ENCODE measurements around the gene BMPER.

Gene BMPER

DNA sequence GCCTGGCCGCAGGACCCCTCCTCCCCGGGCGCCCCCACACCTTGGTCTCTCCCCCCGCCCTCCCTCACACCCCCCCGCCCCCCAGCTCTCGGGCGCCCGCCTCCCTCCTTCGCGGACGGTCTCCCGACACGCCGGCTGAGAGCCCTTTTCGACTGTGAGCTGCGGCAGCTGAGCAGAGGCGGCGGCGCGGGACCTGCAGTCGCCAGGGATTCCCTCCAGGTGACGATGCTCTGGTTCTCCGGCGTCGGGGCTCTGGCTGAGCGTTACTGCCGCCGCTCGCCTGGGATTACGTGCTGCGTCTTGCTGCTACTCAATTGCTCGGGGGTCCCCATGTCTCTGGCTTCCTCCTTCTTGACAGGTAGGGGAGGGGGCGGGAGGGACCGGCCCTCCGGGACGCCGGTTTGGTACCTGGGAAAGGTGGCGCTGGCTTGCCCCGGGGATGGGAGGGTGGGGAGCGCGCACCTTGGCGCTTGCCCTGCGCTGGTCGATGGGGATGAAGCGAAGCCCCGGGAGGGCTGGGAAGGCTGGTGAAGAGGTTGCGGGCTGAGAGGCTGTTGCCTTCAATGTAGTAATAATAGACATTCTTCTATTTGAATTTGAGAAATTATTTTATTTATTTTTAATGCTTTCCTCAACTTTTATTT is at the start of gene BMPER:
Gene BMPER (plus strand): TSS at position 151 of the 644 bp plus-strand sequence. CDS start 75 bp downstream, at position 226.
- DNase-seq, result no peak

- no peak for DNase-seq
These were observed 43.4 kb upstream of the BMPER start for GRCh38 chr7:33861947-33862346.

- no peak for DNase-seq
These were observed 42.2 kb upstream of the BMPER start for GRCh38 chr7:33862946-33863814.

DNA sequence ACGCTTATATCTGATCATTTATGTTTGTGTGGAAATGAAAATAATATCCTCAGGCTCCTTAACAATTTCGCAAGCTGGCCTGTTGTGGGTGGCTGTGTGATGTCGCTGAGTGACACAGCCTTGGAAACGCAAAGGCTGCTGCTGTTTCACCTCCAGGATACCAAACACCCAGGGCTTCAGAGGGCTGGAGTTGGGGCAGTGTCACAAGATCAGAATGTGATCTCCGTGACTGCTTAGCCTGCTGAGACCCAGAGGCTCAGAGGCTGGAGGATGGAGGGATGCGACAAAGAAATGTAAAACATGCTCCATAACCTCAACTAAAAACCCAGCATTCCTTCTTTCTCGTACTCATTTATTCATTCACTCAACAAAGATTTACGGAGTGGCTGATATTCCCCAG is 37.2 kb upstream of the BMPER start:
- no peak for DNase-seq

GRCh38 chr7:33869176-33869575 is 36.2 kb upstream of the BMPER start:
- no peak for DNase-seq

DNA sequence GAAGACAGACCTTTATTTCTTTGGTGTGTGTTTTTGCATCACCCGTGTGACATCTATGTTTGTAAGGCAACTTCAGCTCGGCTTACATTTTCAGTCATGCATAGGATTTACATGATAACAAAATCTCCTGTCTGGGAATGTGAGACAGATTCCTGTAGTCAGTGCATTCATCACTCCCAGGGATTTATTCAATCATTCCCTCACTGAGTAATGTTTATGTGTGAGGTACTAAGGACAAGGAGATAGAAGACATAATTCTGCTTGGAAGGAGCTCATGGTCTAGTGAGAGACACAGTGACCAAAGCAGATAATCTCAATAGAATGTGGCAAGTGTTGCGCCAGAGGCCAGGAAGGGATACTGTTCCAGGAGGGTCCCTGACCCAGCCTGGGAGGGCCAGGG is 35.2 kb upstream of the BMPER start:
- DNase-seq, result no peak

- no peak for DNase-seq
These were observed 32.5 kb upstream of the BMPER start for GRCh38 chr7:33872870-33873269.

DNA sequence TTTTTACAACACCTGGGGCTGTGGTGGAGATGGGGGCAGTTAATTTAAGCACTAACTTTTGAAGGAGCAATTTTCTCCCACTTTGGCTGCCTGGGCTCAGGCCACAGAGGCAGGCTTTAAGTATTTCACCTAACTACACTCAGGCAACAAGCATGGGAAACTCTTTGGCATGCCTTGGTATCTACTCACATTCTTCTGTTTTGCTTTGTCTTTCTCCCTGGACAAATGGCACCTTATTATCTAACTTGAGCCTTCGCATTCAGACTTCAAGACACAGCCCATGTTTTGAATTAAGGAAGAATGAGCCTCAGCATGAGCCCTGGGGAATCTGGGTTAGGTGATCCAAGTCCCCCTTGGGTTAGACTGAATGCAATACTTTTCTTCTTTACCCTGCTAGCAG is 31.8 kb upstream of the BMPER start:
- DNase-seq, result no peak

DNA sequence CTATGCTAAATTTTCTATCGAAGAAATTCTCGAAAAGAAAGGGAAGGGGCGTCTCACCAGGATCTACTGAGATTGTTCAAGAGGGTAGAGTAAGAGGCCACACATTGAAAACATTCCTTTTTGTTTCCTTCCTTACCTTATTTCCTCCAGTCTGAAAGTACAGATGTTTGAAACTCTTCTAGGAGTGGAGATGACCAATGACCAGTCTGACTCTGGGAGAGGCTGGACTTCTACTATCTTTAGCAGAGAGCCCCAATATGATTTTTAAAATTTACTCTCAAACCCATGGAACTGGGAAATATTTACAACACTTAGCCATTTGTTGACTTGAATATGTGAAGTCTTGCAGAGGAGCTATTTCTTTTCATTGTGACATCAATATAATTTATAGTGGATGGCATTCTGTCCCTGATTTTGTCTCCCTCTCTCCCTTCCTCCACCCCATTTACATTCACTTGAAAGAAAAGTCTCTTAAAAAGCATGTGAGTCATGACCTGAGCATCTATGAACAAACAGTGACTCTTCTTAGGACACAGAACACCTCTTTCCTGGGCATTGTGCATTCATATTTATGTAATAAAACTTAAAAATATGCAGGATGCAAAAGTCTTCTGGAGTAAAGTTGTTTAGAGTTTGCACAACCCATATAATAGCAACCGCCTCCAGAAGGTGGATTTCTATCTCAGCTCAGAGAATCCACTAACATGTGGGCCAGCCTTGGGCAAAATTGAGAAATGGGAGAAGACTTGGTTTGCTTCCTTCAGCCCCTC is 31.2 kb upstream of the BMPER start:
- no peak for DNase-seq

- no peak for DNase-seq
These were observed 30.4 kb upstream of the BMPER start for GRCh38 chr7:33874943-33875342.

DNA sequence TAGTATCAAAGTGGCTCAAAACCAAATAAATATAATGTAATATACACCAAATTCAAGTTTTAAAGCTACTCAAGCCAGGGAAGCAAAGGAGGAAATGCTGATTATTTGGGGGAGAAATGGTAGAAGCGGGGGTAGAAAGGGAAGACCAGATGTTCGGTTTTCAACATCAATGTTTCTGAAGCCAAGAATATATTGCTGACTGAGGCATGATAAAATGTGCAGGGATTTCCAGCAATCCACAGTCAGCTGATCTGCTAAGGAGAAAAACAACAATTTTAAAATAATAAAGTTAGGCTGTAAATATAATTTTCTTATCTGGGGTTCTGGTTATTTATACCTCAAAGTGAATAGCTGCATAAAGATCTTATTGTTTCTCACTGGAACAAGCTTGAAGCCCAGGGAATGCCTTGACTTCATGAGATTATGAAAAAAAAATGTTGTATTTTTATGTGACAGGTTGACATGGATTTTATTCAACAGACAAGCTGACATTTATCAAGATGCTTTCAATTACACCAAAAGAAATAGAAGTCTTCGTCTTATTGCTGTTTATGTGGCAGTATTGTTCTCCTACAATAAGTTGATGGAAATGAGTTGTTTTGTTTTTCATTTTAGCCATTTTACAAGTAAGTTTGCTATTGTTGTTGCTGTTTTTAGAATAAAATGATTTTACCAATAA is 28.6 kb upstream of the BMPER start:
- DNase-seq, result no peak

- no peak for DNase-seq
These were observed 24.6 kb upstream of the BMPER start for GRCh38 chr7:33880787-33881186.

DNA sequence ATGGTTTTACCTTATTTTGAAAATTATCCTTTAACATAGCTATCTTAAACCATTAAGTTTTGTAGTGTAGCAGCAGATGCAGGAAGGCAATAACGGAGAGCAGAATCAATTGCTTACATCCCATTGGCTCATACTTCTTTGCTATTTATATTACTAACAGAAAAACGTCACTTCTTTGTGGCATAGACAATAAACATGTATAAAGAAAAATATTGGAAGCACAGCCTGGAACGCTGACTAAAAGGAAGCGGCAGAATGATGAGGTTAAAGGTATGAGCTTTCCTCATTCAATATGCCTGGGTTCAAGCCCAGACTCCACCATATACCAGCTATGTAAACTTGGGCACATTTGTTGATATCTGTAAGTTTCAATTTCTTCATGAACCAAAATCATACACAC is 24.0 kb upstream of the BMPER start:
- DNase-seq, result no peak

DNA sequence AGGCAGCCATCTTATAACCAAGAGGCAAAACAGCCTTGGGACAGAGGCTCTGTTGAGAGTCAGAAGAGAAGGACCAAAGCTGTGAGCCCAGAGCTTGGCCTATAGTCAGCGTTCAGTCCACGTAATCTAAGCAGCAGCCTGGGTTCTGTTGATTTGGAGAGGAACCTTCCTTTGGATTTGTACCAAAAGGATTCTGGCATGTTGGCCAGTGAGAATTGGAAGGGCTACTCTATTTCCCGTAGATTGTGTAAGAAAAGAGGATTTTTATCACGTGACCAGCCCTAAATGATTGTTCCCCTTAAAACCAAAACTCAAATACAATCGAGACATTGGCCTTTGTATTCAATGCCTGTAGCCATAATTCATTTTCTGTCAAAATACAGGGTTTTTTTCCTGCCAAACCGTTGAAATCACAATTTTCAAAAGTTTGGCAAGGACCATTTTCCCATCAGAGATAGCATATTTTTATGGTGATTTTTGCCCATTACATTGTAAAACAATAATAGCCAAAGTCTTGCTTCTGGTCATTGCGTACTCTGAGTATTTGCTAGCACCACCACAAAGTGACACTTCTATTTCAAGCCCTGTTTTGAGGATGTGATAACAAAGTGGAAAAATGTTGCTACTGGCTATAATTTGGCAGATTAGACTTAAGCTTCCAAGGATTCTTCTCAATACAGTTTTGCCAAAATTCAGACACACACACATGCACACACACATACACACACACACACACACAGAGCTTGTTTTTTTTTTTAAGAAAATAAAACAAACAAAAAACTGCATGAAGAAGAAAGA is 23.1 kb upstream of the BMPER start:
- DNase-seq, result no peak

- no peak for DNase-seq
These were observed 22.2 kb upstream of the BMPER start for GRCh38 chr7:33882950-33883670.

DNA sequence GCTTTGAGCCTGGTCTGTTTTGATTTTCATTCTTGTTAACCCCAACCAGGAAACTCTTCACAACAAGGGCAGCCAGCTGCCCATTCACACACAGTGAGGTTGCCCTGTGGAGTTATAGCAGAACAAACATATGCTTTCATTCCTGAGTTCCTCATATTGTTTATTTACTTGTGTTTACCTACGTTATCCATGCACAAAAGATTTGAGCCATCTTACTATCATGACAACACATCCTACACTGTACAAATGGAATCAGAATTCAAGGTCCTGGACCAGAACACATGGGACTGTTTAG is 21.7 kb upstream of the BMPER start:
- DNase-seq, result no peak

DNA sequence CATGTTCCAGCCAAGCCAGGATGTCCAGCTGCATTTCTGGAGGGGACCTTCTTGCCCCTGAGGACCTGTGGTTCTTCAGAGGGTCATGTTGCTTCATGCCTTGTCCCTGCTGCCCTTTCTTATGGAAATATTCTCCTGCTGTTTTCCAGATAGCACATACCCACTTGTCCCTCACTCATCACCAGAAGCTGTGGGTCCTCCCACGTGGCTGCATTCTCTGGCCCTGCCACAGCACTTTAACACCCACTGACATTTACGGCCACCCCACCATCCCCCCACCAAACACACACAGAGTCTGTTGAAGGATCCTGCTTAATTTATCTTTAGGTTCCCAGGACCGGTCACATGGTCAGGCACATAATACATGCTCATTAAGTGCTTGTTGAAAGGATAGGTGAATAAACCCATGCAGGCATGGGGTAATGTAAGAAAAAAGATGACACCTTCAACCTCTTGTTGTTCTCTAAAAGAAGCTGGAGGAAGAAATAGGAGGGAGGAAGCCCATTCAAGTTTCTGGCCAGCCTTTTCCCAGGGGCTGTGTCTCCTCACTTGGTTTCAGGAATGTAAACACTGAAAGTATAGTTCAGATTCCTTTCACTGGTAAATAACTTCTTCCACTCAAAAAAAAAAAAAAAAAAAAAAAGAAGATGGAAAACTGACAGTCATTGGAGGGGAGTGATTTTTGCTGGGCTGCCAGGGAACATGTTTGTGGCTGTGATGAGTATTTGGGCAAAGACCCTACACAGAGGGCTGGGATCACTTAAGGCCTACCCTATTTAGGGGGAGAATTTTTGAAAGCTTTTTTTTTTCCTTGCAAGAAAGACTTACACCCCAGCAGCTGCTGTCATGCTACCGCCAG is 19.8 kb upstream of the BMPER start:
- DNase-seq, result no peak

DNA sequence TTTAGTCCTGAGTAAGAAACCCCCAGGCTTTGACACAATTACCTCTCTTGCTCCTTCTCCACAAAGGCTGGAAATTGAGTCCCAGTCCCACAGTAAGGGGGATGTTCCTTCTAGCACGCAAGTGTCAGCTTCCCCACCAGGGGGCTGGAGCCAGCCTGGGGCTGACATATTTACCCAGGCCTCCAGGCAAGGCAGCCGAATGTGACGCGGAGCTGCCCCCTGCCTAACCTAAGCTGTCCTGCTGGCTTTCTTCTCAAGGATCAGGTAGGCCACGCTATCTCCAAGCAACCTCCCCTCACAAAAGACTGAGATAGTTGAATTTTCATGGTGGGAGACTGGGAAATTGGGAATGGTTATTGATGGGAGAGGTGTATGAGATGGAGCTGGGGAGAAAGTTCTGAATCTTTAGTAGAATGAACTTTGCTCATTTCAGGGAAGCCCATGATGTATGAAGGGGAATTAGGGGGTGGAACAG is 19.2 kb upstream of the BMPER start:
- DNase-seq, result no peak

GRCh38 chr7:33887266-33887975 is 17.9 kb upstream of the BMPER start:
- no peak for DNase-seq

DNA sequence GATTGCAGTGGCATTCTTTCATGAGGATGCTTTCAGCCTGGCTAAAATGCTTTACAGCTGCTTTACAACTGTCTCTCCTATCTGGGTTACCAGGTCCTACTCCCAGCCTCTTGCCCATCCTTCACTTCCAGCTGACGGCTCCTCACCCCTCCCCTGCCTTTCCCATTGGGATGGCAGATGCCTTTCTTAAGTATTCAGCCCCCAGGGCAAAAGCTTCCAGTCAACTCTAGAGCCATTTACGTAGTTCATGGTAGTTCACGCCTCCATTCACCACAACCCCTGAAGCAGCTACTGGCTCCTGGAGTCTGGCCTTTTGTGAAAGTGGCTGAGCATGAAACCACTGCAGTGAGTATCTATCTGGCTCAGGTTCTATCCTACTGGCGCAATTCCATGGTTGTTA is 17.2 kb upstream of the BMPER start:
- no peak for DNase-seq
